ENCODE results near the gene HSPA12B. TPM values are rescaled to one million over a fixed set of nuclear protein-coding genes. Genes with fewer than 3 reads are reported as not detected.

HSPA12B gene
- total and polyA plus RNA-seq, 2 of the 13 experiments (the other 11 are each of a cell fraction or from before 2014, with no cell fraction given), result 0.01 TPM; not detected in 1

DNA sequence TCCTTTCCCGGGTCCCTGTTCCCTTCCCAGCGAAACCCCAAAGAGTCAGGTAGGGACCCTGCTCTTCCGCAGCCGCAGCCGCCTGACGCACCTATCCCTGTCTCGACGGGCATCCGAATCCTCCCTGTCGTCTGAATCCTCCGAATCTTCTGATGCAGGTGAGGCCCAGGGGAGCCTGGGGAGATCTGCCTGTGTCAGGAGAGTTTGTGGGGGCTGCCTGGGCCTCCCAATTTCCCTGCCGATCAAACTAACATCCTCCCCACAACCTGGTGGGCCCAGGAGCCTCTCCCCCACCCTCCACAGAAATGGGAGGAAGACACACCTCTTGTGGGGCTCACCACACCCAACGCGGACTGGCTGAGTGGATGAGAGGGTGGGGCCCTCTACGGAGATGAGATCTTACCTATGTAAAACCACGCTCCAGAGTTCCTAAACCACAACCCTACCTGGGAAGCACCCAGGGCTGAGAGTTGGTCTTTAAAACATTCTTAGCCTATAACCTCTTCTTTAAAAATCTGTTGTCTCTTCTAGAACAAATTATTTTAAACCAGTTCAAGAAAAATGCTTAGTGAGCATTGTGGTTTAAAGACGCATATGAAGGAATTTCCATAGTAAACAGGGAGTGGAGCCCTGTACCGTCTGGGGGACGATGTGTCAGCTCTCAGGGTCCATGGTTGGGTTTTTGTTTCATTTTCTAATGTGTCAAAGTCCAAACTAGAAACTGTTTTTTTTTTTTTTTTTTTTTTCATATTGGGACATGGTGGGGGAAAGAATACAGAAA, 65.3 kb downstream of the HSPA12B start (continued):
- TF ChIP-seq, protein P1, sequence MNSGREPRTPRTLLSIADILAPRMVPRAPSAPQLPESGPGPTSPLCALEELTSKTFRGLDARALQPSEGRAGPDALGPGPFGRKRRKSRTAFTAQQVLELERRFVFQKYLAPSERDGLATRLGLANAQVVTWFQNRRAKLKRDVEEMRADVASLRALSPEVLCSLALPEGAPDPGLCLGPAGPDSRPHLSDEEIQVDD (CRISPR knock-in tag; IDR thresholded peaks at IDR 0.05; ENCODE audit: borderline replicate concordance), result 0 out of 2 replicates have a peak, but pooled peaks have one; percentile 45
- no peak for TF ChIP-seq RXRB (CRISPR knock-in tag; IDR thresholded peaks at IDR 0.05; ENCODE audit: borderline replicate concordance)
- TF ChIP-seq, protein P2, sequence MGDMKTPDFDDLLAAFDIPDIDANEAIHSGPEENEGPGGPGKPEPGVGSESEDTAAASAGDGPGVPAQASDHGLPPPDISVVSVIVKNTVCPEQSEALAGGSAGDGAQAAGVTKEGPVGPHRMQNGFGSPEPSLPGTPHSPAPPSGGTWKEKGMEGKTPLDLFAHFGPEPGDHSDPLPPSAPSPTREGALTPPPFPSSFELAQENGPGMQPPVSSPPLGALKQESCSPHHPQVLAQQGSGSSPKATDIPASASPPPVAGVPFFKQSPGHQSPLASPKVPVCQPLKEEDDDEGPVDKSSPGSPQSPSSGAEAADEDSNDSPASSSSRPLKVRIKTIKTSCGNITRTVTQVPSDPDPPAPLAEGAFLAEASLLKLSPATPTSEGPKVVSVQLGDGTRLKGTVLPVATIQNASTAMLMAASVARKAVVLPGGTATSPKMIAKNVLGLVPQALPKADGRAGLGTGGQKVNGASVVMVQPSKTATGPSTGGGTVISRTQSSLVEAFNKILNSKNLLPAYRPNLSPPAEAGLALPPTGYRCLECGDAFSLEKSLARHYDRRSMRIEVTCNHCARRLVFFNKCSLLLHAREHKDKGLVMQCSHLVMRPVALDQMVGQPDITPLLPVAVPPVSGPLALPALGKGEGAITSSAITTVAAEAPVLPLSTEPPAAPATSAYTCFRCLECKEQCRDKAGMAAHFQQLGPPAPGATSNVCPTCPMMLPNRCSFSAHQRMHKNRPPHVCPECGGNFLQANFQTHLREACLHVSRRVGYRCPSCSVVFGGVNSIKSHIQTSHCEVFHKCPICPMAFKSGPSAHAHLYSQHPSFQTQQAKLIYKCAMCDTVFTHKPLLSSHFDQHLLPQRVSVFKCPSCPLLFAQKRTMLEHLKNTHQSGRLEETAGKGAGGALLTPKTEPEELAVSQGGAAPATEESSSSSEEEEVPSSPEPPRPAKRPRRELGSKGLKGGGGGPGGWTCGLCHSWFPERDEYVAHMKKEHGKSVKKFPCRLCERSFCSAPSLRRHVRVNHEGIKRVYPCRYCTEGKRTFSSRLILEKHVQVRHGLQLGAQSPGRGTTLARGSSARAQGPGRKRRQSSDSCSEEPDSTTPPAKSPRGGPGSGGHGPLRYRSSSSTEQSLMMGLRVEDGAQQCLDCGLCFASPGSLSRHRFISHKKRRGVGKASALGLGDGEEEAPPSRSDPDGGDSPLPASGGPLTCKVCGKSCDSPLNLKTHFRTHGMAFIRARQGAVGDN (CRISPR knock-in tag; IDR thresholded peaks at IDR 0.05), result peak; percentile 39
- no peak for TF ChIP-seq ZNF121 (CRISPR knock-in tag; IDR thresholded peaks at IDR 0.05)
- TF ChIP-seq HOXD1 (CRISPR knock-in tag; IDR thresholded peaks at IDR 0.05), result no peak
- no peak for TF ChIP-seq ZNF317 (CRISPR knock-in tag; IDR thresholded peaks at IDR 0.05)
- TF ChIP-seq, protein P3, sequence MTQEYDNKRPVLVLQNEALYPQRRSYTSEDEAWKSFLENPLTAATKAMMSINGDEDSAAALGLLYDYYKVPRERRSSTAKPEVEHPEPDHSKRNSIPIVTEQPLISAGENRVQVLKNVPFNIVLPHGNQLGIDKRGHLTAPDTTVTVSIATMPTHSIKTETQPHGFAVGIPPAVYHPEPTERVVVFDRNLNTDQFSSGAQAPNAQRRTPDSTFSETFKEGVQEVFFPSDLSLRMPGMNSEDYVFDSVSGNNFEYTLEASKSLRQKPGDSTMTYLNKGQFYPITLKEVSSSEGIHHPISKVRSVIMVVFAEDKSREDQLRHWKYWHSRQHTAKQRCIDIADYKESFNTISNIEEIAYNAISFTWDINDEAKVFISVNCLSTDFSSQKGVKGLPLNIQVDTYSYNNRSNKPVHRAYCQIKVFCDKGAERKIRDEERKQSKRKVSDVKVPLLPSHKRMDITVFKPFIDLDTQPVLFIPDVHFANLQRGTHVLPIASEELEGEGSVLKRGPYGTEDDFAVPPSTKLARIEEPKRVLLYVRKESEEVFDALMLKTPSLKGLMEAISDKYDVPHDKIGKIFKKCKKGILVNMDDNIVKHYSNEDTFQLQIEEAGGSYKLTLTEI (CRISPR knock-in tag; conservative IDR thresholded peaks at IDR 0.05), result no peak
- TF ChIP-seq, protein P4, sequence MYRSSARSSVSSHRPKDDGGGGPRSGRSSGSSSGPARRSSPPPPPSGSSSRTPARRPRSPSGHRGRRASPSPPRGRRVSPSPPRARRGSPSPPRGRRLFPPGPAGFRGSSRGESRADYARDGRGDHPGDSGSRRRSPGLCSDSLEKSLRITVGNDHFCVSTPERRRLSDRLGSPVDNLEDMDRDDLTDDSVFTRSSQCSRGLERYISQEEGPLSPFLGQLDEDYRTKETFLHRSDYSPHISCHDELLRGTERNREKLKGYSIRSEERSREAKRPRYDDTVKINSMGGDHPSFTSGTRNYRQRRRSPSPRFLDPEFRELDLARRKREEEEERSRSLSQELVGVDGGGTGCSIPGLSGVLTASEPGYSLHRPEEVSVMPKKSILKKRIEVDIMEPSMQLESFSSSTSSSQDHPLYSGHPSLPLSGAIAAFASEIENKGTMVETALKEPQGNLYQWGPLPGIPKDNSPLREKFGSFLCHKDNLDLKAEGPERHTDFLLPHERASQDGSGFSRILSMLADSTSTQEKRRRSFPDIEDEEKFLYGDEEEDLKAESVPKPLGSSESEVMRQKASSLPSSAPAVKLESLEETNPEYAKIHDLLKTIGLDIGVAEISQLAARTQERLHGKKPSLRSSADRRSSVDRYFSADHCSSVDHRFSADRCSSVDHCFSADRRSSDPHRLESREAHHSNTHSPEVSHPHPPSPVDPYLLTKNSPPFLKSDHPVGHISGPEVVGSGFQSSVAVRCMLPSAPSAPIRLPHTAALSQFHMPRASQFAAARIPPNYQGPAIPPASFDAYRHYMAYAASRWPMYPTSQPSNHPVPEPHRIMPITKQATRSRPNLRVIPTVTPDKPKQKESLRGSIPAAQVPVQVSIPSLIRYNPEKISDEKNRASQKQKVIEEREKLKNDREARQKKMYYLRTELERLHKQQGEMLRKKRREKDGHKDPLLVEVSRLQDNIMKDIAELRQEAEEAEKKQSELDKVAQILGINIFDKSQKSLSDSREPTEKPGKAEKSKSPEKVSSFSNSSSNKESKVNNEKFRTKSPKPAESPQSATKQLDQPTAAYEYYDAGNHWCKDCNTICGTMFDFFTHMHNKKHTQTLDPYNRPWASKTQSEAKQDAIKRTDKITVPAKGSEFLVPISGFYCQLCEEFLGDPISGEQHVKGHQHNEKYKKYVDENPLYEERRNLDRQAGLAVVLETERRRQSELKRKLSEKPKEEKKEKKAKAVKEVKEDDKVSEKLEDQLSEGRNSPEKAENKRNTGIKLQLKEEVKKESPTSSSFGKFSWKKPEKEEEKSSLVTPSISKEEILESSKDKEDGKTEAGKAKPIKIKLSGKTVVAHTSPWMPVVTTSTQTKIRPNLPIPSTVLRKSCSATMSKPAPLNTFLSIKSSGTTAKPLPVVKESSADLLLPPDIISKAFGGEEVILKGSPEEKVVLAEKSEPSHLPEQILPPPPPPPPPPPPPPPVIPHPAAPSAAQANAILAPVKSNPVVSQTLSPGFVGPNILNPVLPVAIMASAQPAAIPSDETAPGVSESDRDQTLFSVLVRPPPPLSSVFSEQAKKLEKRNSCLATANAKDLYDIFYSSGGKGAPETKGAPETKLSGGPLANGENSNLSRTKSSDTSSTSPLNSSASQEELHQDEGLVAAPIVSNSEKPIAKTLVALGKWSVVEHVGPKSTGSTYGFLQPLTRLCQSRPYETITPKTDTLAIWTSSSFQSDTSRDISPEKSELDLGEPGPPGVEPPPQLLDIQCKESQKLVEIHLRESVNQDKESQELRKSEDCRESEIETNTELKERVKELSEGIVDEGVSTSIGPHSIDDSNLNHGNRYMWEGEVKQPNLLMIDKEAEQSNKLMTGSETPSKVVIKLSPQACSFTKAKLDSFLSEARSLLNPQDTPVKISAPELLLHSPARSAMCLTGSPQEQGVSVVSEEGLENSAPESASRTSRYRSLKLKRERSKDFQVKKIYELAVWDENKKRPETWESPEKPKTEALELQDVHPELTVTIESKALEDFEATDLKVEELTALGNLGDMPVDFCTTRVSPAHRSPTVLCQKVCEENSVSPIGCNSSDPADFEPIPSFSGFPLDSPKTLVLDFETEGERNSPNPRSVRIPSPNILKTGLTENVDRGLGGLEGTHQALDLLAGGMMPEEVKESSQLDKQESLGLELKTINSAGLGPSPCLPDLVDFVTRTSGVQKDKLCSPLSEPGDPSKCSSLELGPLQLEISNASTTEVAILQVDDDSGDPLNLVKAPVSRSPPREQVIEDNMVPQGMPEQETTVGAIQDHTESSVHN (CRISPR knock-in tag; IDR thresholded peaks at IDR 0.05), result no peak
- TF ChIP-seq SRSF4 (IDR thresholded peaks at IDR 0.05; ENCODE audit: low read depth, low read length, poor library complexity, severe bottlenecking), result no peak
- no peak for TF ChIP-seq ZNF556 (CRISPR knock-in tag; IDR thresholded peaks at IDR 0.05; ENCODE audit: borderline replicate concordance)
- TF ChIP-seq HNRNPLL (IDR thresholded peaks at IDR 0.05; ENCODE audit: low read depth, low read length, poor library complexity, severe bottlenecking), result no peak
- no peak for TF ChIP-seq ZNF530 (CRISPR knock-in tag; IDR thresholded peaks at IDR 0.05; ENCODE audit: low read depth)
- no peak for TF ChIP-seq ZNF446 (CRISPR knock-in tag; IDR thresholded peaks at IDR 0.05)
- no peak for TF ChIP-seq RFX1 (IDR thresholded peaks at IDR 0.05)

Data from HepG2 (cell line).